PFSK-1 (cell line): ENCODE data around the gene SLC6A6.

ENCODE experiments used
- FOXP2 ChIP-seq: optimal IDR thresholded peaks from 2 replicates; pipeline ENCODE3; 2011; ENCODE audit warnings: borderline replicate concordance, control low read depth, inconsistent platforms; ENCODE audit not compliant: insufficient read depth; ENCODE audit errors: extremely low read length, extremely low read depth
- POLR2AphosphoS5 ChIP-seq: IDR thresholded peaks from 2 replicates; pipeline ENCODE4 v1.6.1; 2012; ENCODE audit warnings: low read depth, mild to moderate bottlenecking, control low read depth, low read length, moderate library complexity
- SIN3A ChIP-seq: IDR thresholded peaks from 2 replicates; pipeline ENCODE4 v1.6.1; 2012; ENCODE audit warnings: mild to moderate bottlenecking, low read length, moderate library complexity, borderline replicate concordance; ENCODE audit not compliant: insufficient read depth
- TAF1 ChIP-seq: IDR thresholded peaks from 2 replicates; pipeline ENCODE4 v1.6.1; 2012; ENCODE audit warnings: low read length, control low read depth, borderline replicate concordance; ENCODE audit not compliant: insufficient read depth
- TF ChIP-seq, protein P1 (sequence below), 2 experiments: IDR thresholded peaks; 2 replicates each; pipeline versions ENCODE4 v1.6.1 to v1.8.0; 2011 to 2012; ENCODE audit warnings: low read depth in 2 of 2, low read length in 2 of 2, control low read depth in 1 of 2, inconsistent platforms in 1 of 2, mild to moderate bottlenecking in 1 of 2, moderate library complexity in 1 of 2; ENCODE audit not compliant: insufficient read depth in 1 of 2

SLC6A6 gene

DNA sequence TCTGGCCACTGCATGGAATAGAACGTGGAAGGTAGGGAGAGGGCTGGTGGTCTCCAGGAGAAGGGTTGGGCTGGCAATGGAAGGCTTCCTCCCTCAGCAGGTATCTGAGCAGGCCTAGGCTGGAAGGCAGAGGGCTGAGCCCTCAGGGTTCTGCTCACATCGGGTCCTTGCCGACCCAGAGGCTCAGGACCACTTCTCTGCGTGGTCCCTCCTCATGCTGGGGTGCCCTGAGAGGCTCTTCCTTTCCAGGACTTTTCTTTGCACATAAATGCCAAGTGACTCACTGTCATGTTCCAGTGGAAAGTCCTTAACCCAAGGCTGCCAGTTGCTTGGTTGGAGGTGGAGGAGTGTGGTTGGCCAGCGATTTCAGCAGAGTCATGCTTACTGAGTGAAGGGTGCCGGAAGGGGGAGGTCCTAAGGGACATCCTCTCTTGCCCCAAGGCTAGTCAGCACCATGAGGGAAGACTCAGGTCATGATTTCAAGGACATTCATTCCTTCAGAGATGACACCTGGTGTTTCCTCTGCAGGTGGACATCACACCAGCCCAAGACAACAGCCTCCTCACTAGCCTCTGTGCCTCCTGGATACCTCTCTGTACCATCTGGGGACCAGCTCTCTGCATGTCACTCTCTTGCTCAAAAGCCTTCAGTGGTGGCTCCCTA is 8.2 kb downstream of the SLC6A6 start:
- TF ChIP-seq POLR2AphosphoS5 (no peak), TAF1 (no peak), FOXP2 (no peak), SIN3A (no peak)
- TF ChIP-seq, protein P1, sequence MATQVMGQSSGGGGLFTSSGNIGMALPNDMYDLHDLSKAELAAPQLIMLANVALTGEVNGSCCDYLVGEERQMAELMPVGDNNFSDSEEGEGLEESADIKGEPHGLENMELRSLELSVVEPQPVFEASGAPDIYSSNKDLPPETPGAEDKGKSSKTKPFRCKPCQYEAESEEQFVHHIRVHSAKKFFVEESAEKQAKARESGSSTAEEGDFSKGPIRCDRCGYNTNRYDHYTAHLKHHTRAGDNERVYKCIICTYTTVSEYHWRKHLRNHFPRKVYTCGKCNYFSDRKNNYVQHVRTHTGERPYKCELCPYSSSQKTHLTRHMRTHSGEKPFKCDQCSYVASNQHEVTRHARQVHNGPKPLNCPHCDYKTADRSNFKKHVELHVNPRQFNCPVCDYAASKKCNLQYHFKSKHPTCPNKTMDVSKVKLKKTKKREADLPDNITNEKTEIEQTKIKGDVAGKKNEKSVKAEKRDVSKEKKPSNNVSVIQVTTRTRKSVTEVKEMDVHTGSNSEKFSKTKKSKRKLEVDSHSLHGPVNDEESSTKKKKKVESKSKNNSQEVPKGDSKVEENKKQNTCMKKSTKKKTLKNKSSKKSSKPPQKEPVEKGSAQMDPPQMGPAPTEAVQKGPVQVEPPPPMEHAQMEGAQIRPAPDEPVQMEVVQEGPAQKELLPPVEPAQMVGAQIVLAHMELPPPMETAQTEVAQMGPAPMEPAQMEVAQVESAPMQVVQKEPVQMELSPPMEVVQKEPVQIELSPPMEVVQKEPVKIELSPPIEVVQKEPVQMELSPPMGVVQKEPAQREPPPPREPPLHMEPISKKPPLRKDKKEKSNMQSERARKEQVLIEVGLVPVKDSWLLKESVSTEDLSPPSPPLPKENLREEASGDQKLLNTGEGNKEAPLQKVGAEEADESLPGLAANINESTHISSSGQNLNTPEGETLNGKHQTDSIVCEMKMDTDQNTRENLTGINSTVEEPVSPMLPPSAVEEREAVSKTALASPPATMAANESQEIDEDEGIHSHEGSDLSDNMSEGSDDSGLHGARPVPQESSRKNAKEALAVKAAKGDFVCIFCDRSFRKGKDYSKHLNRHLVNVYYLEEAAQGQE (IDR thresholded peaks at IDR 0.05; ENCODE audit: insufficient read depth in 1 of 2, low read depth in 2 of 2, low read length in 2 of 2), result no peak

DNA sequence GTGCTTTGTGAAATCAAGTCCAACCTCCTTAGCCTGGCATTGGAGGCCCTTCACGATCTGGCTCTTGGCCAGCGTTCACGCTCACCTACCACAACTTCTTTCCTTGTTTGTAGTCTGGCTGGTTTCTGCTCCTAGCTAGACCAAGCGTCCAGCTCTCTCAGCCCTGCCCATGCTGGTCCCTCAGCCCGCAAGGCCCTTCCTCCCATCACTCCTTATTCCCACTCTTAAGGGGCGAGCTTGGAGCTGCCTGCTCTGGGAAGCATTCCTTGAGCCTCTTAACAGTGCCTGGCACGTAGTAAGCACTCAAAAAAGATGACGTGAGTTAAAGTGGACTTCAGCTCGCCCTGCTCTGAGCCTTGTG is 8.7 kb downstream of the SLC6A6 start:
- TF ChIP-seq SIN3A (no peak), POLR2AphosphoS5 (no peak), TAF1 (no peak), FOXP2 (no peak)
- TF ChIP-seq, protein P1 (IDR thresholded peaks at IDR 0.05; ENCODE audit: insufficient read depth in 1 of 2, low read depth in 2 of 2, low read length in 2 of 2), result no peak

DNA sequence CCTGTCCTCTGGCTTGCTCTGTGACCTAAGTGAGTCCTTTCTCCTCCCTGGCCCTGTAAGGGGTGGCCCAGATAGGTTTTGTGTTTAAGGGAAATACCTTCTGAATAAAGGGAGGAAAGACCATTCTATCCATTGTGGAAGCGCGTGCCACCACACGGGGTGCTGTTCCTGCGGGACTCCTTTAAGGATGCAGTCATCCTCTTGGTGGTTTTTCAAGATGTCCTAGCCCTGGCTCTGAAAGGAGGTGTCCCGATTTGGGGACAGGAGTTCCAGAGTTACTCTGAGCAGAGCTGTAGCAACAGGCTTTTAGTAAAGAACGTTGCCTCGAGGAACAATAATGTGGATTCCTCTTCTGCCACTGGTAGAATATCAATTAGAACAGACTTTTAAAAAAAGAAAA is 9.6 kb downstream of the SLC6A6 start:
- TF ChIP-seq TAF1, result no peak
- TF ChIP-seq SIN3A, result no peak
- TF ChIP-seq, protein P1 (IDR thresholded peaks at IDR 0.05; ENCODE audit: insufficient read depth in 1 of 2, low read depth in 2 of 2, low read length in 2 of 2), result no peak
- no peak for TF ChIP-seq POLR2AphosphoS5
- TF ChIP-seq FOXP2, result no peak

DNA sequence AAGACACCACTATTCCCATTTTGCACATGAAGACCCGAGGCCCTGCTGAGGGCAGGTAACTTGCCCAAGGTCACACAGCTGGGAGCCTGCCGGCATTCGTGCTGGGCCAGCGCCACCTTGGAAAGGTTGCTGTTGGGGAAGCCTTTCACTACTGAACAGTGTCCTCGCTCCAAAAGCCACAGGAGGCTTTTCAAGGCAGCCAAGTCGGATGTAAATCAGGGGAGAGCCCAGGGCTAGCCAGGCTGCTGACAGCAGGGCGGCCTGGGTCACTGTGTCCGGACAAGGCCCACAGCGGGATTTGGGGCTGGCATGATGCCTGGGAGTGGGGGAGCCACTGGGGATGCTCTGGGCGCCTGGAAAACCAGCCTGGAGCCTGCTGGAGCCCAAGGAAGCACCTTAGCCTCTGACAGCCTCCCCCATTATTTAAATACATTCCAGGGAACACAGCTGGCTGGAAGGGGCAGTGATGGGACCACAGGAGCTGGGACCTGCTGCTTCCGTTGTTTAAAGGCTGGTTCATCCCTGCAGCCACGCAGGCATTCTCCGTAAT is 10.5 kb downstream of the SLC6A6 start:
- no peak for TF ChIP-seq TAF1
- no peak for TF ChIP-seq FOXP2
- no peak for TF ChIP-seq SIN3A
- TF ChIP-seq, protein P1 (IDR thresholded peaks at IDR 0.05; ENCODE audit: insufficient read depth in 1 of 2, low read depth in 2 of 2, low read length in 2 of 2), result no peak
- TF ChIP-seq POLR2AphosphoS5, result no peak
